Hematopoietic multipotent progenitor cell (in vitro differentiated cells): ENCODE measurements around the gene RPS19BP1. TPM values are rescaled to one million over a fixed set of nuclear protein-coding genes. Genes with fewer than 3 reads are reported as not detected.
A peak's percentile ranks its signal among the peaks of the same experiment; 100 is the strongest.

Experiments
- DNase-seq, 3 donors: peaks; one replicate each; pipeline ENCODE4 v3.0.0-alpha.2; 2011 to 2015; ENCODE audit warnings: low read depth in 2 of 3, low spot score in 2 of 3
- total RNA-seq: library from RNA; depleted of rRNA; stranded (reverse); fragments of >200 nt; gene quantifications from one replicate; pipeline ENCODE4 v1.2.3, GENCODE V29; 2012

Gene RPS19BP1
- total RNA-seq: 40.1 TPM

GRCh38 chr22:39532215-39533073, at the start of gene RPS19BP1:
Gene RPS19BP1, minus strand, starts transcription at chr22:39532748. Its CDS starts 10 bp downstream, at chr22:39532738.
- DNase-seq: peak; percentile 99 to 100 (median 100)

GRCh38 chr22:39581303-39581702, 48.8 kb upstream of the RPS19BP1 start:
- no peak for DNase-seq

- no peak for DNase-seq
Measured at GRCh38 chr22:39580795-39581194, 48.2 kb upstream of the RPS19BP1 start.

- no peak for DNase-seq
Measured at GRCh38 chr22:39580006-39580441, 47.5 kb upstream of the RPS19BP1 start.

- no peak for DNase-seq
Measured at GRCh38 chr22:39577900-39578299, 45.4 kb upstream of the RPS19BP1 start.

- DNase-seq: no peak
Measured at GRCh38 chr22:39577366-39577765, 44.8 kb upstream of the RPS19BP1 start.

- DNase-seq: no peak
Measured at GRCh38 chr22:39576027-39576426, 43.5 kb upstream of the RPS19BP1 start.

- no peak for DNase-seq
Measured at GRCh38 chr22:39575552-39575825, 42.9 kb upstream of the RPS19BP1 start.

GRCh38 chr22:39574779-39575551, 42.4 kb upstream of the RPS19BP1 start:
- no peak for DNase-seq

GRCh38 chr22:39571538-39571937, 39.0 kb upstream of the RPS19BP1 start:
- DNase-seq: no peak

GRCh38 chr22:39570665-39571064, 38.1 kb upstream of the RPS19BP1 start, which contains the start of gene CACNA1I:
Gene CACNA1I, plus strand, starts transcription at chr22:39570753. Its CDS starts 0 bp downstream, at chr22:39570753.
- no peak for DNase-seq

- DNase-seq: no peak
Measured at GRCh38 chr22:39570226-39570625, 37.7 kb upstream of the RPS19BP1 start.

- no peak for DNase-seq
Measured at GRCh38 chr22:39569066-39569465, 36.5 kb upstream of the RPS19BP1 start.

- DNase-seq: no peak
Measured at GRCh38 chr22:39568278-39568981, 35.9 kb upstream of the RPS19BP1 start.

GRCh38 chr22:39567135-39567946, 34.8 kb upstream of the RPS19BP1 start:
- no peak for DNase-seq

- no peak for DNase-seq
Measured at GRCh38 chr22:39565414-39565944, 32.9 kb upstream of the RPS19BP1 start.

- no peak for DNase-seq
Measured at GRCh38 chr22:39563571-39564428, 31.3 kb upstream of the RPS19BP1 start.

GRCh38 chr22:39562839-39563489, 30.4 kb upstream of the RPS19BP1 start:
- DNase-seq: no peak

- no peak for DNase-seq
Measured at GRCh38 chr22:39560127-39560526, 27.6 kb upstream of the RPS19BP1 start.
